Measurements from ENCODE around the gene PIWIL4. TPM values are rescaled to one million over a fixed set of nuclear protein-coding genes. Genes with fewer than 3 reads are reported as not detected.
"Not testable (repeated sequence)": the region's sequence is repeated elsewhere in the genome, so short reads cannot be mapped to it uniquely, and the experiment has no call there.

PIWIL4 gene
- total RNA-seq, 1 experiment from 2014 or later: not detected

GRCh38 chr11:94623120-94623735, 56.1 kb downstream of the PIWIL4 start:
- Histone ChIP-seq H3K4me2 (ENCODE audit: insufficient read depth, insufficient read length, low read length) (no peak overlapping the region), H3K27me3 (ENCODE audit: insufficient read depth, low read length) (no peaks in the 10 kb centered on the region), H4K20me1 (ENCODE audit: control insufficient read depth, insufficient read depth, insufficient read length) (no peaks in the 10 kb centered on the region), H3K4ac (ENCODE audit: low read depth, low read length) (no peak overlapping the region), H2BK20ac (ENCODE audit: low read depth, low read length, poor library complexity, severe bottlenecking) (no peak overlapping the region), H3T11ph (ENCODE audit: low read length) (peak overlapping the region; percentile 11), H2BK15ac (ENCODE audit: low read depth, low read length) (no peak overlapping the region), H3K56ac (ENCODE audit: insufficient read length, low read depth, low read length) (no peak overlapping the region), H3K23me2 (ENCODE audit: insufficient read length, low read depth, low read length, poor library complexity, severe bottlenecking) (no peaks in the 10 kb centered on the region), H4K5ac (ENCODE audit: insufficient read length, low read depth, low read length) (no peak overlapping the region), H2AFZ (ENCODE audit: low read length) (no peak overlapping the region), H3K9ac (ENCODE audit: extremely low read depth, insufficient read length, low read length) (no peak overlapping the region), H3K9me3 (ENCODE audit: control insufficient read depth, low read depth, low read length) (peaks cover 9% of the 10 kb centered on the region), H3K79me2 (ENCODE audit: insufficient read depth, low read length) (no peaks in the 10 kb centered on the region), H3K79me1 (ENCODE audit: insufficient read depth, low read depth, low read length, poor library complexity, severe bottlenecking) (no peaks in the 10 kb centered on the region), H3K27ac (ENCODE audit: insufficient read length, low read depth, low read length) (no peak overlapping the region), H3K4me1 (ENCODE audit: insufficient read depth, low read length) (no peaks in the 10 kb centered on the region), H2AK5ac (ENCODE audit: insufficient read length, low read length) (no peak overlapping the region), H3K23ac (ENCODE audit: insufficient read length, low read depth, low read length) (no peak overlapping the region), H2BK120ac (ENCODE audit: low read depth, low read length, poor library complexity, severe bottlenecking) (no peak overlapping the region), H3K14ac (ENCODE audit: insufficient read depth, low read length) (no peak overlapping the region), H4K8ac (replicated peaks; ENCODE audit: insufficient read length, low read depth, low read length) (no peak overlapping the region), H4K91ac (ENCODE audit: insufficient read length, low read depth, low read length) (no peak overlapping the region), H2BK12ac (ENCODE audit: insufficient read length, low read depth, low read length) (no peak overlapping the region), H3K18ac (ENCODE audit: insufficient read length, low read depth, low read length) (no peak overlapping the region), H2BK5ac (ENCODE audit: insufficient read length, low read length) (no peak overlapping the region)
- Mint-ChIP-seq H3K27me3 (ENCODE audit: low read depth) (peaks cover 10% of the 10 kb centered on the region), H3K36me3 (ENCODE audit: insufficient read depth in 1 of 3, low read depth in 3 of 3) (peaks cover 13 to 30% (median 25%) of the 10 kb centered on the region in 3 experiments), H3K4me3 (0 out of 5 replicates have a peak overlapping the region, but pooled peaks of 1 of the 2 experiments have one; percentile 26), H3K9me3 (peaks cover 16 to 37% of the 10 kb centered on the region in 2 experiments), H3K27ac (no peak overlapping the region; a peak in 1 of 7 replicates), H3K4me1 (peaks cover 2 to 14% of the 10 kb centered on the region in 2 experiments; a peak in 3 of 4 replicates)
- peak; percentile 84 for DNase-seq
- WGBS (ENCODE audit: extremely low coverage, insufficient read length, low lambda C conversion rate): no CpG with 5 or more reads among the region's 6 CpGs
- TF ChIP-seq CTCF (conservative IDR thresholded peaks at IDR 0.05): peak; percentile 93

GRCh38 chr11:94625422-94625821, 58.3 kb downstream of the PIWIL4 start:
- not testable (repeated sequence) for H3K4me3 Mint-ChIP-seq; H4K20me1 ChIP-seq (ENCODE audit: control insufficient read depth, insufficient read depth, insufficient read length); H2BK12ac ChIP-seq (ENCODE audit: insufficient read length, low read depth, low read length); H3K79me1 ChIP-seq (ENCODE audit: insufficient read depth, low read depth, low read length, poor library complexity, severe bottlenecking); H3K23me2 ChIP-seq (ENCODE audit: insufficient read length, low read depth, low read length, poor library complexity, severe bottlenecking); H3K4me1 ChIP-seq (ENCODE audit: insufficient read depth, low read length); H2AFZ ChIP-seq (ENCODE audit: low read length); H4K8ac ChIP-seq (replicated peaks; ENCODE audit: insufficient read length, low read depth, low read length); H3K14ac ChIP-seq (ENCODE audit: insufficient read depth, low read length); H3K4ac ChIP-seq (ENCODE audit: low read depth, low read length); H4K5ac ChIP-seq (ENCODE audit: insufficient read length, low read depth, low read length); H4K91ac ChIP-seq (ENCODE audit: insufficient read length, low read depth, low read length); H3K27me3 Mint-ChIP-seq (ENCODE audit: low read depth); H3K27me3 ChIP-seq (ENCODE audit: insufficient read depth, low read length); H3K79me2 ChIP-seq (ENCODE audit: insufficient read depth, low read length); H2AK5ac ChIP-seq (ENCODE audit: insufficient read length, low read length); H2BK120ac ChIP-seq (ENCODE audit: low read depth, low read length, poor library complexity, severe bottlenecking); H3K27ac Mint-ChIP-seq; H3K4me2 ChIP-seq (ENCODE audit: insufficient read depth, insufficient read length, low read length); H3K9ac ChIP-seq (ENCODE audit: extremely low read depth, insufficient read length, low read length); H3K23ac ChIP-seq (ENCODE audit: insufficient read length, low read depth, low read length); H3K27ac ChIP-seq (ENCODE audit: insufficient read length, low read depth, low read length); H2BK15ac ChIP-seq (ENCODE audit: low read depth, low read length); H3T11ph ChIP-seq (ENCODE audit: low read length); H2BK20ac ChIP-seq (ENCODE audit: low read depth, low read length, poor library complexity, severe bottlenecking); DNase-seq; H3K9me3 ChIP-seq (ENCODE audit: control insufficient read depth, low read depth, low read length); H3K56ac ChIP-seq (ENCODE audit: insufficient read length, low read depth, low read length); H3K18ac ChIP-seq (ENCODE audit: insufficient read length, low read depth, low read length); H2BK5ac ChIP-seq (ENCODE audit: insufficient read length, low read length)
- Mint-ChIP-seq H3K36me3 (ENCODE audit: insufficient read depth in 1 of 3, low read depth in 3 of 3) (peaks cover 13 to 30% (median 29%) of the 10 kb centered on the region in 3 experiments), H3K4me1 (peaks cover 2 to 14% of the 10 kb centered on the region in 2 experiments; a peak in 3 of 4 replicates), H3K9me3 (peaks cover 20 to 41% of the 10 kb centered on the region in 2 experiments)
- no CpG with 5 or more reads among the region's 3 CpGs for WGBS (ENCODE audit: extremely low coverage, insufficient read length, low lambda C conversion rate)
